Measurements from ENCODE around the gene SSBP3. TPM values are rescaled to one million over a fixed set of nuclear protein-coding genes. Genes with fewer than 3 reads are reported as not detected.

SSBP3 gene
- total and polyA plus RNA-seq, 4 donors, result 43.7 to 83.4 (median 65.8) TPM

- H3K27me3 ChIP-seq (ENCODE audit: control insufficient read depth in 1 of 2, insufficient read depth in 2 of 2, low read length in 1 of 2), result no peaks in the 10 kb centered on the region
- H3K4me1 ChIP-seq (ENCODE audit: control insufficient read depth in 1 of 2, insufficient read depth in 2 of 2, low read length in 2 of 2), result peaks cover 0 to 5% of the 10 kb centered on the region in 2 donors
- no peaks in the 10 kb centered on the region for H3K9me3 ChIP-seq (ENCODE audit: control insufficient read depth, low read length)
- DNase-seq (peak in 1 of 2 donors; percentile 77), ATAC-seq (ENCODE audit: low FRiP score) (peak; percentile 87)
- 14 to 15% methylated on average over 15 of the region's 15 CpGs for WGBS, 2 donors
- H3K27ac ChIP-seq (ENCODE audit: low read depth in 1 of 2, low read length in 2 of 2), result peak overlapping the region in 1 of 2 donors; percentile 84
- intact Hi-C loops (cut with DNase I), result loop anchor here (1.0 to 5.0 kb wide), 4 partner anchors 81 to 285 kb away; no protein-coding TSS in a partner anchor
- H3K4me3 ChIP-seq (ENCODE audit: low read length in 2 of 2), result peak overlapping the region; percentile 97 to 98
- no peaks in the 10 kb centered on the region for H3K36me3 ChIP-seq (ENCODE audit: control insufficient read depth in 1 of 2, insufficient read depth in 2 of 2, low read length in 1 of 2)
Measured at GRCh38 chr1:54407404-54408146, 1.4 kb upstream of the SSBP3 start.

GRCh38 chr1:54407154-54407403, 885 bp upstream of the SSBP3 start:
- DNase-seq, result no peak
- intact Hi-C loops (cut with DNase I), result loop anchor here (1.0 to 5.0 kb wide), 4 partner anchors 81 to 285 kb away; no protein-coding TSS in a partner anchor
- no peaks in the 10 kb centered on the region for H3K9me3 ChIP-seq (ENCODE audit: control insufficient read depth, low read length)
- 0 to 1% methylated on average over 12 of the region's 12 CpGs for WGBS, 2 donors
- peaks cover under 1 to 5% of the 10 kb centered on the region in 2 donors for H3K4me1 ChIP-seq (ENCODE audit: control insufficient read depth in 1 of 2, insufficient read depth in 2 of 2, low read length in 2 of 2)
- H3K27me3 ChIP-seq (ENCODE audit: control insufficient read depth in 1 of 2, insufficient read depth in 2 of 2, low read length in 1 of 2), result no peaks in the 10 kb centered on the region
- H3K27ac ChIP-seq (ENCODE audit: low read depth in 1 of 2, low read length in 2 of 2), result peak overlapping the region in 1 of 2 donors; percentile 83
- peak; percentile 1 for ATAC-seq (ENCODE audit: low FRiP score)
- H3K4me3 ChIP-seq (ENCODE audit: low read length in 2 of 2), result peak overlapping the region; percentile 97 to 98
- no peaks in the 10 kb centered on the region for H3K36me3 ChIP-seq (ENCODE audit: control insufficient read depth in 1 of 2, insufficient read depth in 2 of 2, low read length in 1 of 2)

GRCh38 chr1:54405898-54406293, 298 bp downstream of the SSBP3 start:
- Histone ChIP-seq H3K4me1 (ENCODE audit: control insufficient read depth in 1 of 2, insufficient read depth in 2 of 2, low read length in 2 of 2) (peaks cover 3 to 5% of the 10 kb centered on the region in 2 donors), H3K36me3 (ENCODE audit: control insufficient read depth in 1 of 2, insufficient read depth in 2 of 2, low read length in 1 of 2) (no peaks in the 10 kb centered on the region), H3K4me3 (ENCODE audit: low read length in 2 of 2) (peak overlapping the region; percentile 94 to 97), H3K9me3 (ENCODE audit: control insufficient read depth, low read length) (no peaks in the 10 kb centered on the region), H3K27me3 (ENCODE audit: control insufficient read depth in 1 of 2, insufficient read depth in 2 of 2, low read length in 1 of 2) (no peaks in the 10 kb centered on the region), H3K27ac (ENCODE audit: low read depth in 1 of 2, low read length in 2 of 2) (no peak overlapping the region)
- intact Hi-C loops (cut with DNase I), result loop anchor here (2.0 to 5.0 kb wide), 3 partner anchors 129 to 284 kb away; no protein-coding TSS in a partner anchor
- 0 to 1% methylated on average over 24 to 57 of the region's 57 CpGs for WGBS, 2 donors
- DNase-seq (peak in 1 of 2 donors; percentile 64), ATAC-seq (ENCODE audit: low FRiP score) (no peak)

- no peak for ATAC-seq (ENCODE audit: low FRiP score)
- intact Hi-C loops (cut with DNase I), result loop anchor here (2.0 to 5.0 kb wide), 2 partner anchors 134 to 283 kb away; no protein-coding TSS in a partner anchor
- peak in 1 of 2 donors; percentile 66 for DNase-seq
- Histone ChIP-seq H3K27me3 (ENCODE audit: control insufficient read depth in 1 of 2, insufficient read depth in 2 of 2, low read length in 1 of 2) (no peaks in the 10 kb centered on the region), H3K27ac (ENCODE audit: low read depth in 1 of 2, low read length in 2 of 2) (peak overlapping the region in 1 of 2 donors; percentile 6), H3K4me3 (ENCODE audit: low read length in 2 of 2) (peak overlapping the region; percentile 94 to 97), H3K4me1 (ENCODE audit: control insufficient read depth in 1 of 2, insufficient read depth in 2 of 2, low read length in 2 of 2) (peaks cover 3 to 6% of the 10 kb centered on the region in 2 donors), H3K36me3 (ENCODE audit: control insufficient read depth in 1 of 2, insufficient read depth in 2 of 2, low read length in 1 of 2) (no peaks in the 10 kb centered on the region), H3K9me3 (ENCODE audit: control insufficient read depth, low read length) (no peaks in the 10 kb centered on the region)
- 6 to 7% methylated on average over 63 to 92 of the region's 92 CpGs for WGBS, 2 donors
Measured at GRCh38 chr1:54404939-54405897, 976 bp downstream of the SSBP3 start.

GRCh38 chr1:54404263-54404662, 1.9 kb downstream of the SSBP3 start:
- Histone ChIP-seq H3K27ac (ENCODE audit: low read depth in 1 of 2, low read length in 2 of 2) (no peak overlapping the region), H3K36me3 (ENCODE audit: control insufficient read depth in 1 of 2, insufficient read depth in 2 of 2, low read length in 1 of 2) (peaks cover under 1% of the 10 kb centered on the region in 2 donors), H3K27me3 (ENCODE audit: control insufficient read depth in 1 of 2, insufficient read depth in 2 of 2, low read length in 1 of 2) (no peaks in the 10 kb centered on the region), H3K4me1 (ENCODE audit: control insufficient read depth in 1 of 2, insufficient read depth in 2 of 2, low read length in 2 of 2) (peaks cover 3 to 6% of the 10 kb centered on the region in 2 donors), H3K9me3 (ENCODE audit: control insufficient read depth, low read length) (no peaks in the 10 kb centered on the region), H3K4me3 (ENCODE audit: low read length in 2 of 2) (no peak overlapping the region)
- no peak for ATAC-seq (ENCODE audit: low FRiP score)
- DNase-seq, result no peak
- intact Hi-C loops (cut with DNase I), result loop anchor here in 1 of 2 donors (2.0 kb wide), 1 partner anchor 133 kb away; no protein-coding TSS in a partner anchor
- 88 to 89% methylated on average over 11 of the region's 11 CpGs for WGBS, 2 donors

GRCh38 chr1:54403808-54404261, 2.4 kb downstream of the SSBP3 start:
- H3K9me3 ChIP-seq (ENCODE audit: control insufficient read depth, low read length), result no peaks in the 10 kb centered on the region
- no peak overlapping the region for H3K4me3 ChIP-seq (ENCODE audit: low read length in 2 of 2)
- ATAC-seq (ENCODE audit: low FRiP score) (no peak), DNase-seq (no peak)
- intact Hi-C loops (cut with DNase I), result loop anchor here in 1 of 2 donors (2.0 kb wide), 1 partner anchor 133 kb away; no protein-coding TSS in a partner anchor
- no peak overlapping the region for H3K27ac ChIP-seq (ENCODE audit: low read depth in 1 of 2, low read length in 2 of 2)
- no peaks in the 10 kb centered on the region for H3K27me3 ChIP-seq (ENCODE audit: control insufficient read depth in 1 of 2, insufficient read depth in 2 of 2, low read length in 1 of 2)
- peaks cover 4 to 5% of the 10 kb centered on the region in 2 donors for H3K36me3 ChIP-seq (ENCODE audit: control insufficient read depth in 1 of 2, insufficient read depth in 2 of 2, low read length in 1 of 2)
- peaks cover 3 to 6% of the 10 kb centered on the region in 2 donors for H3K4me1 ChIP-seq (ENCODE audit: control insufficient read depth in 1 of 2, insufficient read depth in 2 of 2, low read length in 2 of 2)
- 79 to 81% methylated on average over 10 of the region's 10 CpGs for WGBS, 2 donors

- Histone ChIP-seq H3K9me3 (ENCODE audit: control insufficient read depth, low read length) (no peaks in the 10 kb centered on the region), H3K36me3 (ENCODE audit: control insufficient read depth in 1 of 2, insufficient read depth in 2 of 2, low read length in 1 of 2) (peaks cover 4 to 5% of the 10 kb centered on the region in 2 donors), H3K4me3 (ENCODE audit: low read length in 2 of 2) (no peak overlapping the region), H3K4me1 (ENCODE audit: control insufficient read depth in 1 of 2, insufficient read depth in 2 of 2, low read length in 2 of 2) (peaks cover 3 to 6% of the 10 kb centered on the region in 2 donors), H3K27me3 (ENCODE audit: control insufficient read depth in 1 of 2, insufficient read depth in 2 of 2, low read length in 1 of 2) (no peaks in the 10 kb centered on the region), H3K27ac (ENCODE audit: low read depth in 1 of 2, low read length in 2 of 2) (no peak overlapping the region)
- ATAC-seq (ENCODE audit: low FRiP score) (no peak), DNase-seq (no peak)
- intact Hi-C loops (cut with DNase I), result no loop called here
- WGBS, 2 donors, result 81 to 84% methylated on average over 9 of the region's 9 CpGs
Measured at GRCh38 chr1:54403405-54403804, 2.8 kb downstream of the SSBP3 start.

- DNase-seq, result no peak
- Histone ChIP-seq H3K4me1 (ENCODE audit: control insufficient read depth in 1 of 2, insufficient read depth in 2 of 2, low read length in 2 of 2) (peaks cover 3 to 5% of the 10 kb centered on the region in 2 donors), H3K9me3 (ENCODE audit: control insufficient read depth, low read length) (no peaks in the 10 kb centered on the region), H3K27me3 (ENCODE audit: control insufficient read depth in 1 of 2, insufficient read depth in 2 of 2, low read length in 1 of 2) (no peaks in the 10 kb centered on the region), H3K36me3 (ENCODE audit: control insufficient read depth in 1 of 2, insufficient read depth in 2 of 2, low read length in 1 of 2) (peaks cover 4 to 5% of the 10 kb centered on the region in 2 donors), H3K4me3 (ENCODE audit: low read length in 2 of 2) (no peak overlapping the region), H3K27ac (ENCODE audit: low read depth in 1 of 2, low read length in 2 of 2) (no peak overlapping the region)
- intact Hi-C loops (cut with DNase I), result no loop called here
- 64 to 69% methylated on average over 7 of the region's 7 CpGs for WGBS, 2 donors
- no peak for ATAC-seq (ENCODE audit: low FRiP score)
Measured at GRCh38 chr1:54402896-54403295, 3.3 kb downstream of the SSBP3 start.

Data from aorta (tissue), 5 donors.